Transverse colon (tissue), 3 donors: Measurements from ENCODE around the gene MXI1.

Source experiments
- POLR2A ChIP-seq: fragments of 450-650 bp; IDR thresholded peaks from one replicate; pipeline ENCODE4 v1.6.1; 2016; ENCODE audit warnings: antibody characterized with exemption, mild to moderate bottlenecking, moderate library complexity
- TF ChIP-seq, protein P1 (sequence below), 5 experiments: fragments of 200-600 bp in 3 of 5; fragments of 450-650 bp in 2 of 5; sonication (generic) in 3 of 5; IDR thresholded peaks; 1 replicate in 2 of 5; 2 replicates in 3 of 5; pipeline ENCODE4 v1.5.1; 2016 to 2017; ENCODE audit warnings: antibody characterized with exemption in 5 of 5, inconsistent platforms in 3 of 5, mild to moderate bottlenecking in 2 of 5, moderate library complexity in 1 of 5

GRCh38 chr10:110244550-110244949, 37.1 kb downstream of the MXI1 start:
- no peak for TF ChIP-seq POLR2A
- TF ChIP-seq, protein P1, sequence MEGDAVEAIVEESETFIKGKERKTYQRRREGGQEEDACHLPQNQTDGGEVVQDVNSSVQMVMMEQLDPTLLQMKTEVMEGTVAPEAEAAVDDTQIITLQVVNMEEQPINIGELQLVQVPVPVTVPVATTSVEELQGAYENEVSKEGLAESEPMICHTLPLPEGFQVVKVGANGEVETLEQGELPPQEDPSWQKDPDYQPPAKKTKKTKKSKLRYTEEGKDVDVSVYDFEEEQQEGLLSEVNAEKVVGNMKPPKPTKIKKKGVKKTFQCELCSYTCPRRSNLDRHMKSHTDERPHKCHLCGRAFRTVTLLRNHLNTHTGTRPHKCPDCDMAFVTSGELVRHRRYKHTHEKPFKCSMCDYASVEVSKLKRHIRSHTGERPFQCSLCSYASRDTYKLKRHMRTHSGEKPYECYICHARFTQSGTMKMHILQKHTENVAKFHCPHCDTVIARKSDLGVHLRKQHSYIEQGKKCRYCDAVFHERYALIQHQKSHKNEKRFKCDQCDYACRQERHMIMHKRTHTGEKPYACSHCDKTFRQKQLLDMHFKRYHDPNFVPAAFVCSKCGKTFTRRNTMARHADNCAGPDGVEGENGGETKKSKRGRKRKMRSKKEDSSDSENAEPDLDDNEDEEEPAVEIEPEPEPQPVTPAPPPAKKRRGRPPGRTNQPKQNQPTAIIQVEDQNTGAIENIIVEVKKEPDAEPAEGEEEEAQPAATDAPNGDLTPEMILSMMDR (IDR thresholded peaks at IDR 0.05): no peak
